GM18505 (cell line): ENCODE results near the gene CABP1.

Source experiments
- ATAC-seq: cut with Tn5 transposase; IDR thresholded peaks from one replicate; pipeline ENCODE4 v1.9.1; 2021; ENCODE audit not compliant: unreplicated experiment
- POLR2A ChIP-seq: IDR thresholded peaks from 4 replicates; pipeline ENCODE4 v1.6.1; 2011; ENCODE audit warnings: borderline replicate concordance; ENCODE audit not compliant: insufficient read depth, insufficient read length; ENCODE audit errors: extremely low read depth

The CABP1 gene

GRCh38 chr12:120618954-120619615 lies 21.3 kb upstream of the CABP1 start:
- TF ChIP-seq POLR2A, result no peak
- ATAC-seq, result no peak

GRCh38 chr12:120620624-120621023 lies 19.8 kb upstream of the CABP1 start:
- TF ChIP-seq POLR2A, result no peak
- ATAC-seq, result no peak

DNA sequence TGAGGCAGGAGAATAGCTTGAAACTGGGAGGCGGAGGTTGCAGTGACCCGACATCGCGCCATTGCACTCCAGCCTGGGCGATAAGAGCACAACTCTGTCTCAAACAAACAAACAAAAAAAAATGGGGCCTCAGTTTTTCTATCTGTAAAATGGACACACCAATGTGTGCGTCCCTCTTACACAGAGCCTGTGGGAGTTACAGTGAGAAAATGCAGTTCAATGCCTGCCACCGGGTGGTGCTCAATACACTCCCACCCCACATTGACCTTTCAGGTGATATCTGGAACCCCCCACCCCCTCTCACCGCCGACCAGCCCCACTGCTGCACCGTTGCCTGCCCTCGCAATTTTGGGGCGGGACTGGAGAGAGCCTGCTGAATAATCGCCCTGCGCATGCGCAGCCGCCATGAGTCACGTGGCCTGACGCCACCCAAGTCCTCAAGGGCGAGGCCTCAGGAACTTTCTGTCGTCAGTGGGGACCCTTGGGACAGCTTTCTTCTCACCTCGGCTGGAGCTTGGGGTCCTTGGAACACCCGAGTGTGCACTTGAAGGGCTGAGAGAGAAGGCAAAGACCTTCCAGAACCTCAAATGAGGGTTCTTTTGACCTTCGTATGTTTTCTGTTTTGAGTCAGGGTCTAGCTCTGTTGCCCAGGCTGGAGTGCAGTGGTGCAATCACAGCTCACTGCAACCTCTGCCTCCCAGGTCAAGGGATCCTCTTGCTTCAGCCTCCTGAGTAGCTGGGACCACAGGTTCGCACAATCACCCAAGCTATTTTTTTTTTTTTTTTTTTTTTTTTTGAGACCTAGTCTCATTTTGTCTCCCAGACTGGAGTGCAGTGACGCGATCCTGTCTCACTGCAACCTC lies 14.6 kb upstream of the CABP1 start:
- TF ChIP-seq POLR2A, result peak; percentile 47
- no peak for ATAC-seq

DNA sequence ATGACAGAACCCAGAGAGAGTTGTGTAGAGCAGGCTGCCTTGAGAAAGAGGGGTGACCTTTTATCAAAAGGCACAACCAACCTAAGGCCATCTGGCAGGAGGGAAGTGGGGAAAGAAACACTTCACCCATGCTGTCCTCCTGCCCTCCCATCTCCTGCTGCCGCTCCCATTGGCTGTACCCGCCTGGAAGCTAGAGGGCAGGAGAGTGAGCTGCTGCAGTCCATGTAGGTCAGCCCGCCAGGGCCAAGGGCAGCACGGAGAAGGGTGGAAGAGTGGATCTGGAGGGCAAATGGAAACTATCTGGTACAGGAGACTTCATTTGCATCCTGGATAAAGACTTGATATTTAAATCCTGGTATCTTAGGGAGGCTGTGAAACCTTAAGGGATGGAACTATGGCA lies 11.5 kb upstream of the CABP1 start:
- TF ChIP-seq POLR2A, result no peak
- no peak for ATAC-seq

GRCh38 chr12:120630104-120630892 lies 10.1 kb upstream of the CABP1 start:
- no peak for ATAC-seq
- no peak for TF ChIP-seq POLR2A

- no peak for ATAC-seq
- TF ChIP-seq POLR2A, result no peak
Measured at GRCh38 chr12:120631097-120631496, 9.3 kb upstream of the CABP1 start.

DNA sequence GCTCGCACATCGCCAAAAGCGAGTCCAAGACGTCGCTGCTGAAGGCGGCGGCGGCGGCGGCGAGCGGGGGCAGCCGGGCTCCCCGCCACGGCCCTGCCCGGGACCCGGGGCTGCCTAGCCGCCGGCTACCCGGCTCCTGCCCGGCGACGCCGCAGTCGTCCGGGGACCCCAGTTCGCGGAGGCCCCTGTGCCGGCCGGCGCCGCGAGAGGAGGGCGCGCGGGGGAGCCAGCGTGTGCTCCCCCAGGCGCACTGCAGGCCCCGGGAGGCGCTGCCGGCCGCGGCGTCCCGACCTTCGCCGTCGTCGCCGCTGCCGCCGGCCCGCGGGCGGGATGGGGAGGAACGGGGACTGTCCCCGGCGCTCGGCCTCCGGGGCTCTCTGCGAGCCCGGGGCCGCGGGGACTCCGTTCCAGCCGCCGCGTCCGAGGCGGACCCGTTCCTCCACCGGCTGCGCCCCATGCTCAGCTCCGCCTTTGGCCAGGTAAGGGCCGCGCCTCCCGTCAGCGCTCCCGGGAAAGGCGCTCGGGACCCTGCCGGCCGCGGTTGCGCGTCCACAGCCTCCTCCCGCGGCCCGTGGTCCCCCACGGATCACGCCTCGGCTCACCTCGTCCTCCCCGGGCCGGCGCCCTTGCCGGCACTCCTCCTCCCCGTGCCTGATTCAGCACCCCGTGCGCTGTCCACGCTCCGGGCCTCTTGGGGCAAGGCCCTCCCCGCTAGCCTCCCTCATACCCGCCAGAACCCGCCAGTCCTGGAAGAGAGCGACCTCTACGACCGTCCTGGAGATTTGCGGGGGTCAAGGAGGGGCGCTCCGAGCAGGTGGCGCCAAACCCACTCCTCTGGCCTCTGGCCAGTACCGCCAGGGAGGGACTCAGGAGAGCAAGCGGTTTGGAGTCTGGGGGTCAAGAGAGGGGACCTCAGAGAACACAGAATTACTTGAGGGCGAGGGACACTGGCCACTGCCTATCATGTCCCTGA lies 721 bp downstream of the CABP1 start:
- no peak for TF ChIP-seq POLR2A
- ATAC-seq, result peak; percentile 39

GRCh38 chr12:120642121-120642520 lies 1.7 kb downstream of the CABP1 start:
- TF ChIP-seq POLR2A, result no peak
- no peak for ATAC-seq

- TF ChIP-seq POLR2A, result no peak
- ATAC-seq, result no peak
Measured at GRCh38 chr12:120642826-120643225, 2.4 kb downstream of the CABP1 start.

DNA sequence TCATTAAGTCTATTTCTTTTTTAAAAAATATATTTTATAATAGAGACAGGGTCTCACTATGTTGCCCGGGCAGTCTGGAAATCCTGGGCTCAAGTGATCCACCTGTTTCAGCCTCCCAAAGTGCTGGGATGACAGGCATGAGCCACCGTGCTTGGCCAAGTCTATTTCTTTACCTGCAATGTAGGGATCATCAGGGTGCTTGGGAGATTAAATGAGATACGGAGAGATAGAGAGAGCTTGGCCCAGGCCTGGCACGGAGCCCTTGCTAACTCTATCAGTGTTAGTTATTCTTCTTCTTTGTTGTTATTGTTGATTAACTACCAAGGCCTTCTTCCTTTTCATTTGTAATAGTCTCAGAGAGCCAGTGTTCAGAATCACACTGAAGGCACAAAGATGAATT lies 3.1 kb downstream of the CABP1 start:
- no peak for TF ChIP-seq POLR2A
- ATAC-seq, result no peak

DNA sequence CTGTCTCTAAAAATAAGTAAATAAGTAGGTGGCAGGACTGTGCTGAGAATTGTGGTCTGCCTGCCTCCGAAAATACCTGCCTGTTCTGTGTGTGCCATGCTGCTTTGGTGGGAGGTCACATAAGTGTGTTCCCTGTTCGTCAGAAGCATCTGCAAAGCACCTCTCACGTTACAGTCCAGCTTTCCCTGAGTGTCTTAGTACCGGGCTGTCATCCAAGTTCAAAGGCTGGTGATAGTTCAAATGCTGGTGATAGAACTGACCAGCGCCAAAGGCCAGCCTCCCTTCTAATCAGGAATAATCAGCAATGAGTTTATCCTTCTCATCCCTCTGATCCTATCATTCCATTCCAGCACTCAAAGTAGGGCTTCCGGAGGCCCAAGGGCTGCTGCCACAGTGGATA lies 5.6 kb downstream of the CABP1 start:
- no peak for ATAC-seq
- no peak for TF ChIP-seq POLR2A

GRCh38 chr12:120647375-120647755 lies 6.9 kb downstream of the CABP1 start:
- no peak for ATAC-seq
- TF ChIP-seq POLR2A, result no peak

- no peak for ATAC-seq
Measured at GRCh38 chr12:120649442-120650232, 9.2 kb downstream of the CABP1 start.

More at GRCh38 chr12:120649442-120650232, 9.2 kb downstream of the CABP1 start:
- TF ChIP-seq POLR2A, result no peak
